Prostate gland (tissue), 2 donors: ENCODE results near the gene ISCA1. TPM values are rescaled to one million over a fixed set of nuclear protein-coding genes. Genes with fewer than 3 reads are reported as not detected.
A peak's percentile ranks its signal among the peaks of the same experiment; 100 is the strongest.

Experiments
- DNase-seq: peaks from one replicate; pipeline ENCODE4 v3.0.0-alpha.2; 2019; ENCODE audit warnings: low spot score
- H3K27ac ChIP-seq, 2 donors: fragments of 200-600 bp; sonication (generic); 2 replicates each; pipeline ENCODE4 v1.5.1; 2017 to 2019
- H3K27me3 ChIP-seq: fragments of 200-600 bp; sonication (generic); replicated peaks from 2 replicates; pipeline ENCODE4 v1.5.1; 2019; ENCODE audit not compliant: insufficient read depth
- H3K36me3 ChIP-seq, 2 donors: fragments of 200-600 bp; sonication (generic); 1 replicate in 1 of 2; 2 replicates in 1 of 2; pipeline versions ENCODE4 v1.5.1 to v1.8.1; 2017 to 2019
- H3K4me1 ChIP-seq: fragments of 200-600 bp; sonication (generic); replicated peaks from 2 replicates; pipeline ENCODE4 v1.5.1; 2019
- H3K4me3 ChIP-seq, 2 donors: fragments of 200-600 bp; sonication (generic); 2 replicates each; pipeline ENCODE4 v1.5.1; 2017 to 2019
- H3K9me3 ChIP-seq: fragments of 200-600 bp; sonication (generic); 2 replicates; pipeline ENCODE4 v1.5.1; 2017
- CTCF ChIP-seq, 4 experiments: fragments of 200-600 bp in 2 of 4; fragments of 450-650 bp in 2 of 4; sonication (generic) in 2 of 4; IDR thresholded peaks; 1 replicate in 3 of 4; 2 replicates in 1 of 4; pipeline ENCODE4 v1.5.1; 2016 to 2019; ENCODE audit warnings: antibody characterized with exemption in 4 of 4, mild to moderate bottlenecking in 2 of 4, moderate library complexity in 2 of 4
- POLR2A ChIP-seq: fragments of 450-650 bp; IDR thresholded peaks from one replicate; pipeline ENCODE4 v1.6.1; 2016; ENCODE audit warnings: antibody characterized with exemption, mild to moderate bottlenecking
- POLR2AphosphoS5 ChIP-seq: sonication (generic); formaldehyde crosslinking; IDR thresholded peaks from one replicate; pipeline ENCODE4 v1.6.1; 2017; ENCODE audit warnings: antibody characterized with exemption
- WGBS: methylation state at CpG from one replicate; pipeline ENCODE4 v1.1.5; 2018; 5-methylcytosine and 5-hydroxymethylcytosine counted together
- intact Hi-C: fragments of 100-400 bp; cut with DNase I; formaldehyde crosslinking; loops from one replicate; pipeline ENCODE4 v1.14.2; 2022
- total RNA-seq, 2 donors: library from RNA; depleted of rRNA; stranded (reverse); fragments of >200 nt; gene quantifications; one replicate each; pipeline ENCODE4 v1.1.0, GENCODE V29; 2016

ISCA1 gene
- 10 to 100 TPM; 39.4 to 51.9 TPM for total RNA-seq

DNA sequence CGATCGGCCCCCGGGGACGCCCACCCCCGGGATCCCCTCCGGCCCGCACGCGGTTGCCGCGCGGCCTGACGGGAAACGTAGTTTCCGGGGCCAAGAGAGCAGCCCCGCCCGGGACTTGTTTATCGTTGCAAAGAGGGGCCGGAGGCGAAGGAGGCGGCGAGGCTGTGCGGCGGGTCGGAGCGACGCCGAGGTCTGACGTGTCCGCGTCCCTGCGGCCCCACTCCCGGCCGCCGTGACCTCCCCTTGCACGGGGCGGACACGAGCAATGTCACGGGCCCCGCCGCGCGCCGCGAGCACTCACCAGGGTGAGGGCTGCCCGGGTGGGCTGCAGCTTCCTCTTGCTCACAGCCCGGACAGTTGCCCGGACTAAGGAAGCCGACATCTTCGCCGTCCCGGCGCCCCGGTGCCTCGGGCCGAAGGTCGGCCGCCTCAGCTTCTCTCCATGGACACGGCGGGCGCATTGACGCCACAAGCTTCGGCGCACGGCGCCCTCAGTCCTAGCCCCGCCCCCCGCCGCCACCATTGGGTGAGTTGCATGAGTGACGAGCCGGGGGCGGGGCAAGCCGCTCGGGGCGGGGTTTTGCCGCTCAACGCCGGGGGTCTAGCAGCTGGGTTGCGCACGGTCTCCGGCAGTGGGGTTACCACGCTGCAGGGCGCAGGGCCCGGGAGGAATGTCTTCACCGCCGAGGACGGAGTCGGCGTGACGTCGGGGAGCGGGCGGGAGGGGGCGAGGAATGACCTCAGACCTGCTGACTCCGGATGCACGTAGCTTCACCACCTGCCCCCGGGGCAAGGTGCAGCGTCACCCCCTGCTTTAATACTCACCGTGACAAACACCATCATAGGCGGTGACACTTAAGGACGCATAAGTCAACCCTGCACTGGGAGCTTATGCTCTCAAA is at the start of gene ISCA1:
TSS of gene ISCA1 (minus strand) at position 462 of the 902 bp plus-strand sequence. CDS start at position 382, 80 bp downstream.
- 1% methylated on average over 59 of the region's 101 CpGs for WGBS
- H3K4me3 ChIP-seq: peak within 1 kb of the TSS; percentile 81 to 93
- peak; percentile 85 for TF ChIP-seq POLR2AphosphoS5
- TF ChIP-seq POLR2A: peak; percentile 93
- TF ChIP-seq CTCF (IDR thresholded peaks at IDR 0.05): no peak
- no peaks in the 10 kb centered on the region for H3K9me3 ChIP-seq
- H3K27me3 ChIP-seq: no peaks in the 10 kb centered on the region
- intact Hi-C loops: loop anchor here (5.0 to 10.0 kb wide), 2 partner anchors 70 to 468 kb away; partner anchors contain the start of gene TUT7
- H3K4me1 ChIP-seq: peaks cover 3% of the 10 kb centered on the region
- H3K36me3 ChIP-seq: no peaks in the 10 kb centered on the region
- peak within 1 kb of the TSS; percentile 92 to 97 for H3K27ac ChIP-seq
- DNase-seq: peak; percentile 94

- 94% methylated on average over 5 of the region's 5 CpGs for WGBS
- H3K36me3 ChIP-seq: peaks cover 0 to 6% of the 10 kb centered on the region in 2 donors
- no peak overlapping the region for H3K27ac ChIP-seq
- no peak overlapping the region for H3K4me3 ChIP-seq
- intact Hi-C loops: no loop called here
- no peaks in the 10 kb centered on the region for H3K9me3 ChIP-seq
- H3K4me1 ChIP-seq: no peaks in the 10 kb centered on the region
- no peaks in the 10 kb centered on the region for H3K27me3 ChIP-seq
- no peak for DNase-seq
- no peak for TF ChIP-seq POLR2AphosphoS5
- no peak for TF ChIP-seq CTCF (IDR thresholded peaks at IDR 0.05)
- TF ChIP-seq POLR2A: no peak
Measured at GRCh38 chr9:86330186-86330585, 47.8 kb upstream of the ISCA1 start.

DNA sequence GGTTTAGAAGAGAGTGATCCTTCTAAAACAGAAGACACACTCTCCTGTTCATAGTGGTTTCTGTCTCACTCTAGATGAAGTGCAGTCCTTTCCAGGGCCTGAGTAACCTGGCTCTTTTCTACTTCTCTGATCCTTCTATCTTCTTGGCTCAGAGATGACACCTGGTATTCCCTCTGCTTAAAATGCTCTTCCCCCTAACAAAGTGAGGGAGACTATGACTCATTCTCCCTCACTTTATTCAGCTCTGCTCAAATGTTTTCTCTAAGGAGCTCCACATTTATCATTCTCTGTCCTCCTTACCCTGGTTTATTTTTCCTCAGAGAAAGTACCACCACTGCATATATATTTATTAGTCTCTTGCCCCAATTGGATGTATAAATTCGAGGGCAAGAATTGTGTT is 47.3 kb upstream of the ISCA1 start:
- intact Hi-C loops: no loop called here
- WGBS: 88% methylated on average over 1 of the region's 1 CpG
- Histone ChIP-seq H3K36me3 (peaks cover 0 to 6% of the 10 kb centered on the region in 2 donors), H3K27me3 (no peaks in the 10 kb centered on the region), H3K9me3 (no peaks in the 10 kb centered on the region), H3K27ac (no peak overlapping the region), H3K4me3 (no peak overlapping the region), H3K4me1 (no peaks in the 10 kb centered on the region)
- no peak for DNase-seq
- no peak for TF ChIP-seq POLR2AphosphoS5
- no peak for TF ChIP-seq CTCF (IDR thresholded peaks at IDR 0.05)
- TF ChIP-seq POLR2A: no peak

DNA sequence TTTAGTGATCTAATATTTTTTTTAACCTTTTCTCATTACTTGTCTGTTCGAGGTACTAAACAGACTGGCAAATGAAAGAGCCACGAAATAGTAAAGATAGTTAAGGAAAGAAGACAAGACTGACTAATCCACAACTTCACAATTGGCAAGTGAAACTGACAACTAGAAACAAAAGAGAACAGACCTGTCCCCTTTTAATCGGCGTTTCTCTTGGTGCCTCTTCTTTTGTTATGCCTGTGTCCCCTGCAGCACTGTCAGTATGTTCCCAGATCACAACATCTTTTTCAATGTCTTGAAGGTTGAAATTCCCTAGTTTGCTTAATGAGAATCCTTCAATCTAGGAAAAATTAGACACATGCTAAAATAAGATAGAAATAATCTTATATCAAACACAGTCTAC is 45.8 kb upstream of the ISCA1 start:
- peaks cover 0 to 6% of the 10 kb centered on the region in 2 donors for H3K36me3 ChIP-seq
- no peak for DNase-seq
- H3K9me3 ChIP-seq: no peaks in the 10 kb centered on the region
- WGBS: 60% methylated on average over 4 of the region's 4 CpGs
- no peaks in the 10 kb centered on the region for H3K4me1 ChIP-seq
- intact Hi-C loops: no loop called here
- TF ChIP-seq CTCF (IDR thresholded peaks at IDR 0.05) (no peak), POLR2AphosphoS5 (no peak), POLR2A (no peak)
- H3K27ac ChIP-seq: no peak overlapping the region
- no peak overlapping the region for H3K4me3 ChIP-seq
- no peaks in the 10 kb centered on the region for H3K27me3 ChIP-seq
